Duodenal mucosa (tissue), 2 donors: Measurements from ENCODE around the gene GNE.
"Not testable (repeated sequence)": the region's sequence is repeated elsewhere in the genome, so short reads cannot be mapped to it uniquely, and the experiment has no call there.

Experiments
- H3K27ac ChIP-seq: one replicate; pipeline ENCODE4 v1.7.0; 2013; ENCODE audit warnings: low read depth, low read length
- H3K27me3 ChIP-seq, 2 donors: one replicate each; pipeline ENCODE4 v1.7.0; 2013; ENCODE audit warnings: low read length in 2 of 2, control low read depth in 1 of 2; ENCODE audit not compliant: insufficient read depth in 2 of 2, control insufficient read depth in 1 of 2
- H3K36me3 ChIP-seq, 2 donors: one replicate each; pipeline ENCODE4 v1.7.0; 2013; ENCODE audit warnings: low read length in 2 of 2, control low read depth in 1 of 2; ENCODE audit not compliant: insufficient read depth in 2 of 2, control insufficient read depth in 1 of 2
- H3K4me1 ChIP-seq, 2 donors: one replicate each; pipeline ENCODE4 v1.7.0; 2013; ENCODE audit warnings: low read length in 2 of 2, control low read depth in 1 of 2; ENCODE audit not compliant: insufficient read depth in 2 of 2, control insufficient read depth in 1 of 2
- H3K4me3 ChIP-seq, 2 donors: one replicate each; pipeline ENCODE4 v1.7.0; 2013; ENCODE audit warnings: low read length in 2 of 2, low read depth in 1 of 2
- H3K9ac ChIP-seq, 2 donors: one replicate each; pipeline ENCODE4 v1.7.0; 2013; ENCODE audit warnings: low read length in 2 of 2, low read depth in 1 of 2
- H3K9me3 ChIP-seq, 2 donors: one replicate each; pipeline ENCODE4 v1.7.0; 2013; ENCODE audit warnings: low read length in 2 of 2, control low read depth in 1 of 2; ENCODE audit not compliant: control insufficient read depth in 1 of 2

Gene GNE

GRCh38 chr9:36175209-36175608 lies 83.0 kb downstream of the GNE start:
- not testable (repeated sequence) for H3K9ac ChIP-seq, H3K36me3 ChIP-seq, H3K27me3 ChIP-seq, H3K27ac ChIP-seq, H3K4me3 ChIP-seq, H3K9me3 ChIP-seq, H3K4me1 ChIP-seq

GRCh38 chr9:36174731-36175130 lies 83.5 kb downstream of the GNE start:
- no peaks in the 10 kb centered on the region for H3K27me3 ChIP-seq
- H3K4me3 ChIP-seq, result no peak overlapping the region
- H3K4me1 ChIP-seq, result no peaks in the 10 kb centered on the region
- no peak overlapping the region for H3K27ac ChIP-seq
- no peaks in the 10 kb centered on the region for H3K36me3 ChIP-seq
- H3K9ac ChIP-seq, result no peak overlapping the region
- H3K9me3 ChIP-seq, result no peaks in the 10 kb centered on the region

GRCh38 chr9:36174271-36174670 lies 84.0 kb downstream of the GNE start:
- Histone ChIP-seq H3K4me1 (no peaks in the 10 kb centered on the region), H3K9ac (no peak overlapping the region), H3K36me3 (no peaks in the 10 kb centered on the region), H3K4me3 (no peak overlapping the region), H3K27me3 (no peaks in the 10 kb centered on the region), H3K27ac (no peak overlapping the region), H3K9me3 (no peaks in the 10 kb centered on the region)

GRCh38 chr9:36173861-36174260 lies 84.4 kb downstream of the GNE start:
- no peak overlapping the region for H3K9ac ChIP-seq
- no peak overlapping the region for H3K4me3 ChIP-seq
- H3K27ac ChIP-seq, result no peak overlapping the region
- H3K9me3 ChIP-seq, result no peaks in the 10 kb centered on the region
- H3K4me1 ChIP-seq, result no peaks in the 10 kb centered on the region
- no peaks in the 10 kb centered on the region for H3K27me3 ChIP-seq
- no peaks in the 10 kb centered on the region for H3K36me3 ChIP-seq

- no peak overlapping the region for H3K9ac ChIP-seq
- no peaks in the 10 kb centered on the region for H3K27me3 ChIP-seq
- H3K4me3 ChIP-seq, result no peak overlapping the region
- no peaks in the 10 kb centered on the region for H3K9me3 ChIP-seq
- no peak overlapping the region for H3K27ac ChIP-seq
- H3K4me1 ChIP-seq, result peaks cover 0 to 3% of the 10 kb centered on the region in 2 donors
- no peaks in the 10 kb centered on the region for H3K36me3 ChIP-seq
Measured at GRCh38 chr9:36170531-36170930, 87.7 kb downstream of the GNE start.

DNA sequence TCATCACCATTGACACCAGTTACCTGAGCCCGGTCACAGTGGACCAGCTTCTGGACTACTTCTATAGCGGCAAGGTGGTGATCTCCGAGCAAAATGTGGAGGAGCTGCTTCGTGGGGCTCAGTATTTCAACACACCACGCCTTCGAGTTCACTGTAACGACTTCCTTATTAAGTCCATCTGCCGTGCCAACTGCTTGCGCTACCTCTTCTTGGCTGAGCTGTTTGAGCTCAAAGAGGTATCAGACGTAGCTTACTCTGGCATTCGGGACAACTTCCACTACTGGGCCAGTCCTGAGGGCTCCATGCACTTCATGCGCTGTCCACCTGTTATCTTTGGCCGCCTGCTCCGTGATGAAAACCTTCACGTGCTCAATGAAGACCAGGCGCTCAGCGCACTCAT lies 88.5 kb downstream of the GNE start:
- Histone ChIP-seq H3K36me3 (no peaks in the 10 kb centered on the region), H3K4me3 (no peak overlapping the region), H3K9ac (no peak overlapping the region), H3K27me3 (no peaks in the 10 kb centered on the region), H3K9me3 (no peaks in the 10 kb centered on the region), H3K4me1 (peaks cover 0 to 3% of the 10 kb centered on the region in 2 donors), H3K27ac (no peak overlapping the region)

DNA sequence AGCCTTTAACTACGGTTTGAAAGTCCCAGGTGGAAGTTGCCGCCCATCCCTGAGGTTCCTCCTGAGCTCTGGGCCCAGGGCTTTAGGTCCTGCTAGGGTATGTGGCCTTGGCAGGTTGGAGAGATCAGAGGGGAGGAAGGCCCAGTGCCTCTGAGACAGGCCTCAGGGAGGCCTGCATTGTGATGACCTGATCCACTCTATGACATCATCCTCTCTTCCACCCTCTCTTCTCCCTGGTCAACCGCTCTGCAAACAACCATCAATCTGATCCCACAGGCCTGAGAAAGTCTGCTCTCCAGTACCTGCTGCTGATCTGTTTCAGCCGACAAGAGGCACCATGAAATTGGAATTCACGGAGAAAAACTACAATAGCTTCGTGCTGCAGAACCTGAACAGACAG lies 89.1 kb downstream of the GNE start, which contains the start of gene CCIN:
TSS of gene CCIN (plus strand) at position 223 of the 400 bp plus-strand sequence. CDS start at position 338, 115 bp downstream.
- Histone ChIP-seq H3K9ac (no peak within 1 kb of the TSS), H3K36me3 (no peaks in the 10 kb centered on the region), H3K4me3 (no peak within 1 kb of the TSS), H3K27ac (no peak within 1 kb of the TSS), H3K4me1 (peaks cover 0 to 3% of the 10 kb centered on the region in 2 donors), H3K27me3 (no peaks in the 10 kb centered on the region), H3K9me3 (no peaks in the 10 kb centered on the region)

DNA sequence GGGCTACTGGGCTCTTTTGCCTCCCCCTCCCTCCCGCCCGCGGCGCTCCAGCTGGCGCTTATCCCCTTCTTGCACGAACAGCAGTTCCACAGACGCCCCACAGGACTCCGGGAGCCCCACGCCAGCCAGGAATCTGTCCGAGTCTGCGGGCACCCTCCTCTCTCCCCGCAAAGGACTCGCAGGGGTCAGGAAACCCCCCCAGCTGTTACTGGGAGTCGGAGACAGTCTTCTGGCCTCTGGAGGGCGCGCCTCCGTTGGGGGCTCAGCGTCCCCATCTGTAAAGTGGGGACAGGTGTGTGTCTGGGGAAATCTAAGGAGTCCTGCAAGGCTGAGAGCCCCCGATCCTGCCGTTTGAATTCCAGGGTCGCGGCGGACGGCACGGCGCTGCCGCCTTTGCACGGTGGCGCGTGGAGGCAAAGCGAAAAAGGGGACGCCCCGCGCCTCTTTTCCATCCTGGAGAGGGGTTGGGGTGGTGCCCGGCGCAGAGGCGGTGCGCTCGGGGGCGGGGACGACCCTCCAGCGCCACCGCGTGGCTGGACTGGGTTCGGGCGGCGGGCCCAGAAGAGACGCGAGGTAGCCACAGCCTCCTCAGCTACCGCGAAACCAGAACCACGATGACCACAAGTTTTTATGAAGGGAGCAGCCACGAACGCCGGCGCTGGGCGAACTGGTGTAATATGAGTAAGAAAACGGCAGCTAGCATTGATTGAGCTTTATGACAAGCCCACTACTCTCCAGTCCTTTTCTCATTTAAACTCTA lies 91.9 kb downstream of the GNE start:
- Histone ChIP-seq H3K9ac (peak overlapping the region; percentile 32 to 55), H3K4me3 (peak overlapping the region; percentile 42 to 69), H3K4me1 (peaks cover 0 to 3% of the 10 kb centered on the region in 2 donors), H3K36me3 (no peaks in the 10 kb centered on the region), H3K27me3 (no peaks in the 10 kb centered on the region), H3K27ac (no peak overlapping the region), H3K9me3 (no peaks in the 10 kb centered on the region)

DNA sequence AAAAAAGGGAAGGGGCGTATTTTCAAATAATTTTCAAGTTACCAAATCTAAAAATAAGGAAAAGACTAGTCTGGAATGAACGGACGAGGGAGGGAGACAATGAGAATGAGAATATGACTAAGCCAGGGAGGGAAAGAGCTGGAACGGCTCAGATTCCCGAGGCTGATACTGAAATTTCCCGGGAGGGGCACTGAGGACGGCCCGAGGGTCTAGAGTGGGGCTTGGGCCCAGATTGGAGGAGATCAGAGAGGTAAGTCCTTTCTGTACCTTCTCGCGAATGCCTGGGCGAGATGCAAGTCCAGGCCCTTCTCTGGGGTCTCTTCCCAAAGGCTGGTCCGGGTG lies 92.5 kb downstream of the GNE start:
- Histone ChIP-seq H3K27me3 (no peaks in the 10 kb centered on the region), H3K4me3 (no peak overlapping the region), H3K36me3 (no peaks in the 10 kb centered on the region), H3K9ac (no peak overlapping the region), H3K9me3 (no peaks in the 10 kb centered on the region), H3K27ac (no peak overlapping the region), H3K4me1 (peaks cover 0 to 3% of the 10 kb centered on the region in 2 donors)

DNA sequence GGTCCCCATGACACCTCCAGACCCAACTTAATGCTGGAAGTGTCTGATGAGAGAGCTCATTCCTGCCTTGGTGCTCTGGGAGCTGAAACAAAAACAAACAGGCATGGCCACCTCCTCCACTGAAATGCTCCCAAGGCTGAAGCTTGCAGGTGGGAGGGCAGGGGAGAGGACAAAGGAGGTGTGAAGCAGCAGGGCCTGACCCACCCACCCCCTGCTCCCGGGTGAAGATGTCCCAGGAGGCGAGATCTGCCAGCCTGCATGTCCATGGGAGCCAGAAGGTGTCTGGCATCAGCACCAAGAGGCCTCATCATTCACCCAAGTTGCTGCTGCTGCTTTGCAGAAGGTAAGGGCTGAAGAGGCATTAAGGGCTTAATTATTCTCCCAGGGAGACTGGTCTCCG lies 93.3 kb downstream of the GNE start:
- no peak overlapping the region for H3K27ac ChIP-seq
- H3K36me3 ChIP-seq, result no peaks in the 10 kb centered on the region
- H3K9me3 ChIP-seq, result no peaks in the 10 kb centered on the region
- H3K4me3 ChIP-seq, result no peak overlapping the region
- no peak overlapping the region for H3K9ac ChIP-seq
- H3K4me1 ChIP-seq, result peaks cover 0 to 3% of the 10 kb centered on the region in 2 donors
- H3K27me3 ChIP-seq, result no peaks in the 10 kb centered on the region
